Measurements from ENCODE around the gene FUT8. TPM values are rescaled to one million over a fixed set of nuclear protein-coding genes. Genes with fewer than 3 reads are reported as not detected.

FUT8 gene
- total RNA-seq, 4 donors from 2014 or later = 15.2 to 38.0 (median 20.7) TPM

GRCh38 chr14:65594882-65595237 is 182.3 kb downstream of the FUT8 start:
- DNase-seq (ENCODE audit: low spot score in 2 of 2) = no peak
- Histone ChIP-seq H3K4me3 (no peak overlapping the region), H3K9me3 (no peaks in the 10 kb centered on the region), H3K4me1 (no peaks in the 10 kb centered on the region), H3K36me3 (no peaks in the 10 kb centered on the region), H3K27ac (no peak overlapping the region), H3K27me3 (no peaks in the 10 kb centered on the region)
- no peak for TF ChIP-seq POLR2A (IDR thresholded peaks at IDR 0.05)
- no peak for TF ChIP-seq CTCF (IDR thresholded peaks at IDR 0.05)
- TF ChIP-seq EP300 (IDR thresholded peaks at IDR 0.05) = no peak
- no peak for TF ChIP-seq POLR2AphosphoS5 (IDR thresholded peaks at IDR 0.05)
- WGBS = 83% methylated on average over 5 of the region's 5 CpGs

GRCh38 chr14:65599375-65599774 is 186.8 kb downstream of the FUT8 start:
- no peak for DNase-seq (ENCODE audit: low spot score in 2 of 2)
- Histone ChIP-seq H3K4me1 (no peaks in the 10 kb centered on the region), H3K36me3 (no peaks in the 10 kb centered on the region), H3K9me3 (no peaks in the 10 kb centered on the region), H3K27me3 (no peaks in the 10 kb centered on the region), H3K4me3 (no peak overlapping the region), H3K27ac (no peak overlapping the region)
- 0% methylated on average over 1 of the region's 1 CpG for WGBS
- no peak for TF ChIP-seq POLR2A (IDR thresholded peaks at IDR 0.05)
- TF ChIP-seq CTCF (IDR thresholded peaks at IDR 0.05) = no peak
- TF ChIP-seq EP300 (IDR thresholded peaks at IDR 0.05) = no peak
- TF ChIP-seq POLR2AphosphoS5 (IDR thresholded peaks at IDR 0.05) = no peak

GRCh38 chr14:65600742-65601141 is 188.2 kb downstream of the FUT8 start:
- no peak for DNase-seq (ENCODE audit: low spot score in 2 of 2)
- Histone ChIP-seq H3K4me1 (no peaks in the 10 kb centered on the region), H3K27me3 (no peaks in the 10 kb centered on the region), H3K27ac (no peak overlapping the region), H3K4me3 (no peak overlapping the region), H3K36me3 (no peaks in the 10 kb centered on the region), H3K9me3 (no peaks in the 10 kb centered on the region)
- 64% methylated on average over 3 of the region's 3 CpGs for WGBS
- TF ChIP-seq EP300 (IDR thresholded peaks at IDR 0.05) = no peak
- TF ChIP-seq POLR2A (IDR thresholded peaks at IDR 0.05) = no peak
- no peak for TF ChIP-seq CTCF (IDR thresholded peaks at IDR 0.05)
- TF ChIP-seq POLR2AphosphoS5 (IDR thresholded peaks at IDR 0.05) = no peak

GRCh38 chr14:65604535-65604934 is 192.0 kb downstream of the FUT8 start:
- Histone ChIP-seq H3K27ac (no peak overlapping the region), H3K36me3 (no peaks in the 10 kb centered on the region), H3K4me3 (no peak overlapping the region), H3K9me3 (no peaks in the 10 kb centered on the region), H3K4me1 (no peaks in the 10 kb centered on the region), H3K27me3 (no peaks in the 10 kb centered on the region)
- TF ChIP-seq CTCF (IDR thresholded peaks at IDR 0.05) (no peak), POLR2A (IDR thresholded peaks at IDR 0.05) (no peak), POLR2AphosphoS5 (IDR thresholded peaks at IDR 0.05) (no peak), EP300 (IDR thresholded peaks at IDR 0.05) (no peak)
- no peak for DNase-seq (ENCODE audit: low spot score in 2 of 2)

GRCh38 chr14:65604936-65605335 is 192.4 kb downstream of the FUT8 start:
- Histone ChIP-seq H3K36me3 (no peaks in the 10 kb centered on the region), H3K27me3 (no peaks in the 10 kb centered on the region), H3K4me1 (no peaks in the 10 kb centered on the region), H3K27ac (no peak overlapping the region), H3K4me3 (no peak overlapping the region), H3K9me3 (no peaks in the 10 kb centered on the region)
- TF ChIP-seq EP300 (IDR thresholded peaks at IDR 0.05) (no peak), CTCF (IDR thresholded peaks at IDR 0.05) (no peak), POLR2AphosphoS5 (IDR thresholded peaks at IDR 0.05) (no peak), POLR2A (IDR thresholded peaks at IDR 0.05) (no peak)
- DNase-seq (ENCODE audit: low spot score in 2 of 2) = no peak
- 48% methylated on average over 2 of the region's 2 CpGs for WGBS

All from suprapubic skin (tissue), 4 donors.